ENCODE results near the gene RETREG1.

RETREG1 gene

DNA sequence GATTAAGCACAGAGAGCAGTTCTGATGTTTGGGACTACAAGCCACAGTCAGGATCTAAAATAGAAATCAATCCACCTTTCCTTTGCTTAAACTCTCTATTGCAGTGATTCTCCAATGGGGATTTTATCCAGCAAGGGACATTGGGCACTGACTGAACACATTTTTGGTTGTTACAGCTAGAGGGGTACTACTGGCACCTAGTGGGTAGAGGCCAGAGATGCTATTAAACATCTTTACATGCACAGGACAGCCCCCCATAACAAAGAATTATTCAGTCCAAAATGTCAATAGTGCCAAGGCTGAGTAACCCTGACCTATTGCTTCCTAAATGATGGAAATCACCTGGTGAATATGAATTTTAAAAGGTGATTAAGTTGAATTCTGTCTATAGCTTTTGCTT lies 163.2 kb downstream of the RETREG1 start (continued):
- TF ChIP-seq, protein P1, sequence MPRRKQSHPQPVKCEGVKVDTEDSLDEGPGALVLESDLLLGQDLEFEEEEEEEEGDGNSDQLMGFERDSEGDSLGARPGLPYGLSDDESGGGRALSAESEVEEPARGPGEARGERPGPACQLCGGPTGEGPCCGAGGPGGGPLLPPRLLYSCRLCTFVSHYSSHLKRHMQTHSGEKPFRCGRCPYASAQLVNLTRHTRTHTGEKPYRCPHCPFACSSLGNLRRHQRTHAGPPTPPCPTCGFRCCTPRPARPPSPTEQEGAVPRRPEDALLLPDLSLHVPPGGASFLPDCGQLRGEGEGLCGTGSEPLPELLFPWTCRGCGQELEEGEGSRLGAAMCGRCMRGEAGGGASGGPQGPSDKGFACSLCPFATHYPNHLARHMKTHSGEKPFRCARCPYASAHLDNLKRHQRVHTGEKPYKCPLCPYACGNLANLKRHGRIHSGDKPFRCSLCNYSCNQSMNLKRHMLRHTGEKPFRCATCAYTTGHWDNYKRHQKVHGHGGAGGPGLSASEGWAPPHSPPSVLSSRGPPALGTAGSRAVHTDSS (tag by site-specific recombination; IDR thresholded peaks at IDR 0.05): no peak
- TF ChIP-seq ZNF221 (tag by site-specific recombination; IDR thresholded peaks at IDR 0.05; ENCODE audit: borderline replicate concordance) (no peak), ZBTB1 (tag by site-specific recombination; IDR thresholded peaks at IDR 0.05) (no peak), ZNF747 (tag by site-specific recombination; IDR thresholded peaks at IDR 0.05) (no peak), ZNF274 (IDR thresholded peaks at IDR 0.05; ENCODE audit: low read length) (no peak), ZNF274 (tag by site-specific recombination; IDR thresholded peaks at IDR 0.05; ENCODE audit: borderline replicate concordance) (no peak), GFI1B (tag by site-specific recombination; IDR thresholded peaks at IDR 0.05) (no peak), GLIS2 (tag by site-specific recombination; IDR thresholded peaks at IDR 0.05) (no peak), FEZF1 (tag by site-specific recombination; IDR thresholded peaks at IDR 0.05) (no peak)
- TF ChIP-seq, protein P2, sequence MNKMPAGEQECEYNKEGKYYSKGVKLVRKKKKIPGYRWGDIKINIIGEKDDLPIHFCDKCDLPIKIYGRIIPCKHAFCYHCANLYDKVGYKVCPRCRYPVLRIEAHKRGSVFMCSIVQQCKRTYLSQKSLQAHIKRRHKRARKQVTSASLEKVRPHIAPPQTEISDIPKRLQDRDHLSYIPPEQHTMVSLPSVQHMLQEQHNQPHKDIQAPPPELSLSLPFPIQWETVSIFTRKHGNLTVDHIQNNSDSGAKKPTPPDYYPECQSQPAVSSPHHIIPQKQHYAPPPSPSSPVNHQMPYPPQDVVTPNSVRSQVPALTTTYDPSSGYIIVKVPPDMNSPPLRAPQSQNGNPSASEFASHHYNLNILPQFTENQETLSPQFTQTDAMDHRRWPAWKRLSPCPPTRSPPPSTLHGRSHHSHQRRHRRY (tag by site-specific recombination; IDR thresholded peaks at IDR 0.05): no peak

DNA sequence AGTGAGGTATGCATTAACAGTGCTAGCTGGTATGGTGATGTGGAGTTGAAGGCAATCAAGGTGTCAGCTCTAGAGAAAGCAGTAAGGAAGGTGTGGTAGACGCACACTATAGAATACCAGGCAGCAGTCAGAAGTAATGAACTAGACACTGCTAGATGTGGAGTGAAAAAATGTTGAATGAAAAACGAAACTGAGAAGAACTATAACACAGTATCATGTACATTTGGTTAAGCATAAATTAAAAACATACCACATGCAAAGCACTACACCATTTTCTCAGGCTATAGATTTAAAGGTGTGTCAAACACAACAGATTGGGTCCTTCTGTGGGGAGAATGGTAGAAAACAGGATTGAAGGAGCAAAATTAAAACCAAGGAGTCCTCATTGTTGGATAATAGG lies 166.6 kb downstream of the RETREG1 start:
- H3K36me3 ChIP-seq (ENCODE audit: control insufficient read depth in 2 of 2, insufficient read depth in 1 of 2, low read length in 2 of 2): peaks cover 53 to 73% of the 10 kb centered on the region in 2 experiments
- POLR2A ChIA-PET: no interaction called here

More for the DNA sequence above, 166.6 kb downstream of the RETREG1 start:
- Histone ChIP-seq H3K27ac (ENCODE audit: extremely low read depth, low read depth, low read length) (no peak overlapping the region), H3K9me3 (ENCODE audit: control insufficient read depth, insufficient read depth, low read depth, low read length) (no peaks in the 10 kb centered on the region), H3K4me1 (ENCODE audit: control insufficient read depth, insufficient read depth, low read length) (no peaks in the 10 kb centered on the region), H3K4me3 (ENCODE audit: low read depth, low read length) (no peak overlapping the region)
- CTCF ChIA-PET: interaction anchor here (0.6 kb wide), 1 partner anchor 737 kb away, joined by 3 read pairs; no protein-coding TSS in a partner anchor
- TF ChIP-seq ZNF335 (tag by site-specific recombination; conservative IDR thresholded peaks at IDR 0.05): no peak
- TF ChIP-seq ZNF214 (tag by site-specific recombination; IDR thresholded peaks at IDR 0.05; ENCODE audit: borderline replicate concordance): no peak
- TF ChIP-seq, protein P3, sequence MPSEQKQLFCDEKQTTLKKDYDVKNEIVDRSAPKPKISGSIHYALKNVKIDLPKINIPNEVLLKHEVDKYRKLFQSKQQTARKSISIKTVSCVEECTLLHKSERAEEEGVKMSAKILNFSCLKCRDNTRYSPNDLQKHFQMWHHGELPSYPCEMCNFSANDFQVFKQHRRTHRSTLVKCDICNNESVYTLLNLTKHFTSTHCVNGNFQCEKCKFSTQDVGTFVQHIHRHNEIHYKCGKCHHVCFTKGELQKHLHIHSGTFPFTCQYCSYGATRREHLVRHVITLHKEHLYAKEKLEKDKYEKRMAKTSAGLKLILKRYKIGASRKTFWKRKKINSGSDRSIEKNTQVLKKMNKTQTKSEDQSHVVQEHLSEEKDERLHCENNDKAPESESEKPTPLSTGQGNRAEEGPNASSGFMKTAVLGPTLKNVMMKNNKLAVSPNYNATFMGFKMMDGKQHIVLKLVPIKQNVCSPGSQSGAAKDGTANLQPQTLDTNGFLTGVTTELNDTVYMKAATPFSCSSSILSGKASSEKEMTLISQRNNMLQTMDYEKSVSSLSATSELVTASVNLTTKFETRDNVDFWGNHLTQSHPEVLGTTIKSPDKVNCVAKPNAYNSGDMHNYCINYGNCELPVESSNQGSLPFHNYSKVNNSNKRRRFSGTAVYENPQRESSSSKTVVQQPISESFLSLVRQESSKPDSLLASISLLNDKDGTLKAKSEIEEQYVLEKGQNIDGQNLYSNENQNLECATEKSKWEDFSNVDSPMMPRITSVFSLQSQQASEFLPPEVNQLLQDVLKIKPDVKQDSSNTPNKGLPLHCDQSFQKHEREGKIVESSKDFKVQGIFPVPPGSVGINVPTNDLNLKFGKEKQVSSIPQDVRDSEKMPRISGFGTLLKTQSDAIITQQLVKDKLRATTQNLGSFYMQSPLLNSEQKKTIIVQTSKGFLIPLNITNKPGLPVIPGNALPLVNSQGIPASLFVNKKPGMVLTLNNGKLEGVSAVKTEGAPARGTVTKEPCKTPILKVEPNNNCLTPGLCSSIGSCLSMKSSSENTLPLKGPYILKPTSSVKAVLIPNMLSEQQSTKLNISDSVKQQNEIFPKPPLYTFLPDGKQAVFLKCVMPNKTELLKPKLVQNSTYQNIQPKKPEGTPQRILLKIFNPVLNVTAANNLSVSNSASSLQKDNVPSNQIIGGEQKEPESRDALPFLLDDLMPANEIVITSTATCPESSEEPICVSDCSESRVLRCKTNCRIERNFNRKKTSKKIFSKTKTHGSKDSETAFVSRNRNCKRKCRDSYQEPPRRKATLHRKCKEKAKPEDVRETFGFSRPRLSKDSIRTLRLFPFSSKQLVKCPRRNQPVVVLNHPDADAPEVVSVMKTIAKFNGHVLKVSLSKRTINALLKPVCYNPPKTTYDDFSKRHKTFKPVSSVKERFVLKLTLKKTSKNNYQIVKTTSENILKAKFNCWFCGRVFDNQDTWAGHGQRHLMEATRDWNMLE (tag by site-specific recombination; conservative IDR thresholded peaks at IDR 0.05; ENCODE audit: low read depth): no peak
- no peak for TF ChIP-seq ZFHX2 (tag by site-specific recombination; conservative IDR thresholded peaks at IDR 0.05)
- no peak for TF ChIP-seq HOXD13 (CRISPR knock-in tag; IDR thresholded peaks at IDR 0.05; ENCODE audit: borderline replicate concordance)
- no peak for TF ChIP-seq GLIS1 (tag by site-specific recombination; IDR thresholded peaks at IDR 0.05)
- TF ChIP-seq, protein P4, sequence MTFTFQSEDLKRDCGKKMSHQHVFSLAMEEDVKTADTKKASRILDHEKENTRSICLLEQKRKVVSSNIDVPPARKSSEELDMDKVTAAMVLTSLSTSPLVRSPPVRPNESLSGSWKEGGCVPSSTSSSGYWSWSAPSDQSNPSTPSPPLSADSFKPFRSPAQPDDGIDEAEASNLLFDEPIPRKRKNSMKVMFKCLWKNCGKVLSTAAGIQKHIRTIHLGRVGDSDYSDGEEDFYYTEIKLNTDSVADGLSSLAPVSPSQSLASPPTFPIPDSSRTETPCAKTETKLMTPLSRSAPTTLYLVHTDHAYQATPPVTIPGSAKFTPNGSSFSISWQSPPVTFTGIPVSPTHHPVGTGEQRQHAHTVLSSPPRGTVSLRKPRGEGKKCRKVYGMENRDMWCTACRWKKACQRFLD (tag by site-specific recombination; IDR thresholded peaks at IDR 0.05): no peak
- TF ChIP-seq ZNF624 (tag by site-specific recombination; IDR thresholded peaks at IDR 0.05): no peak
- TF ChIP-seq ZNF184 (tag by site-specific recombination; IDR thresholded peaks at IDR 0.05): no peak
- TF ChIP-seq, protein P5, sequence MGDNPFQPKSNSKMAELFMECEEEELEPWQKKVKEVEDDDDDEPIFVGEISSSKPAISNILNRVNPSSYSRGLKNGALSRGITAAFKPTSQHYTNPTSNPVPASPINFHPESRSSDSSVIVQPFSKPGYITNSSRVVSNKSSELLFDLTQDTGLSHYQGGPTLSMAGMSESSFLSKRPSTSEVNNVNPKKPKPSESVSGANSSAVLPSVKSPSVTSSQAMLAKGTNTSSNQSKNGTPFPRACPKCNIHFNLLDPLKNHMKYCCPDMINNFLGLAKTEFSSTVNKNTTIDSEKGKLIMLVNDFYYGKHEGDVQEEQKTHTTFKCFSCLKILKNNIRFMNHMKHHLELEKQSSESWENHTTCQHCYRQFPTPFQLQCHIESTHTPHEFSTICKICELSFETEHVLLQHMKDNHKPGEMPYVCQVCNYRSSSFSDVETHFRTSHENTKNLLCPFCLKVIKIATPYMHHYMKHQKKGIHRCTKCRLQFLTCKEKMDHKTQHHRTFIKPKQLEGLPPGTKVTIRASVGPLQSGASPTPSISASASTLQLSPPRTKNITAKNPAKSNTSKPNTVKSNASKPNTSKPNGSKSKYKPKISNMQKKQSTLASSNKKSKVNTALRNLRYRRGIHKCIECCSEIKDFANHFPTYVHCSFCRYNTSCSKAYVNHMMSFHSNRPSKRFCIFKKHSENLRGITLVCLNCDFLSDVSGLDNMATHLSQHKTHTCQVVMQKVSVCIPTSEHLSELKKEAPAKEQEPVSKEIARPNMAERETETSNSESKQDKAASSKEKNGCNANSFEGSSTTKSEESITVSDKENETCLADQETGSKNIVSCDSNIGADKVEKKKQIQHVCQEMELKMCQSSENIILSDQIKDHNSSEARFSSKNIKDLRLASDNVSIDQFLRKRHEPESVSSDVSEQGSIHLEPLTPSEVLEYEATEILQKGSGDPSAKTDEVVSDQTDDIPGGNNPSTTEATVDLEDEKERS (tag by site-specific recombination; IDR thresholded peaks at IDR 0.05): no peak
- TF ChIP-seq, protein P1 (tag by site-specific recombination; IDR thresholded peaks at IDR 0.05): no peak
